Measurements from ENCODE around the gene SLC8A2.

SLC8A2 gene

GRCh38 chr19:47499863-47500830 is 28.5 kb upstream of the SLC8A2 start:
- H3K27ac ChIP-seq (ENCODE audit: low read length) = no peak overlapping the region
- H3K9me3 ChIP-seq (ENCODE audit: control insufficient read depth in 1 of 2, low read length in 2 of 2) = no peaks in the 10 kb centered on the region
- H3K36me3 ChIP-seq (ENCODE audit: control insufficient read depth in 1 of 2, insufficient read depth in 2 of 2, low read length in 2 of 2) = peaks cover 44 to 58% of the 10 kb centered on the region in 2 donors
- no peaks in the 10 kb centered on the region for H3K4me1 ChIP-seq (ENCODE audit: control insufficient read depth in 1 of 2, insufficient read depth in 2 of 2, low read length in 2 of 2)
- no peaks in the 10 kb centered on the region for H3K27me3 ChIP-seq (ENCODE audit: low read depth, low read length)
- no peak overlapping the region for H3K4me3 ChIP-seq (ENCODE audit: low read depth in 1 of 2, low read length in 2 of 2)

- peaks cover 44 to 55% of the 10 kb centered on the region in 2 donors for H3K36me3 ChIP-seq (ENCODE audit: control insufficient read depth in 1 of 2, insufficient read depth in 2 of 2, low read length in 2 of 2)
- H3K27ac ChIP-seq (ENCODE audit: low read length) = no peak overlapping the region
- H3K4me1 ChIP-seq (ENCODE audit: control insufficient read depth in 1 of 2, insufficient read depth in 2 of 2, low read length in 2 of 2) = no peaks in the 10 kb centered on the region
- no peaks in the 10 kb centered on the region for H3K9me3 ChIP-seq (ENCODE audit: control insufficient read depth in 1 of 2, low read length in 2 of 2)
- no peaks in the 10 kb centered on the region for H3K27me3 ChIP-seq (ENCODE audit: low read depth, low read length)
- H3K4me3 ChIP-seq (ENCODE audit: low read depth in 1 of 2, low read length in 2 of 2) = no peak overlapping the region
Observed at GRCh38 chr19:47499371-47499770, 27.7 kb upstream of the SLC8A2 start.

- no peaks in the 10 kb centered on the region for H3K27me3 ChIP-seq (ENCODE audit: low read depth, low read length)
- no peak overlapping the region for H3K4me3 ChIP-seq (ENCODE audit: low read depth in 1 of 2, low read length in 2 of 2)
- no peaks in the 10 kb centered on the region for H3K9me3 ChIP-seq (ENCODE audit: control insufficient read depth in 1 of 2, low read length in 2 of 2)
- no peaks in the 10 kb centered on the region for H3K4me1 ChIP-seq (ENCODE audit: control insufficient read depth in 1 of 2, insufficient read depth in 2 of 2, low read length in 2 of 2)
- peaks cover 40 to 54% of the 10 kb centered on the region in 2 donors for H3K36me3 ChIP-seq (ENCODE audit: control insufficient read depth in 1 of 2, insufficient read depth in 2 of 2, low read length in 2 of 2)
- H3K27ac ChIP-seq (ENCODE audit: low read length) = no peak overlapping the region
Observed at GRCh38 chr19:47498561-47498960, 26.9 kb upstream of the SLC8A2 start.

- Histone ChIP-seq H3K36me3 (ENCODE audit: control insufficient read depth in 1 of 2, insufficient read depth in 2 of 2, low read length in 2 of 2) (peaks cover 34 to 54% of the 10 kb centered on the region in 2 donors), H3K4me1 (ENCODE audit: control insufficient read depth in 1 of 2, insufficient read depth in 2 of 2, low read length in 2 of 2) (no peaks in the 10 kb centered on the region), H3K27me3 (ENCODE audit: low read depth, low read length) (no peaks in the 10 kb centered on the region), H3K9me3 (ENCODE audit: control insufficient read depth in 1 of 2, low read length in 2 of 2) (no peaks in the 10 kb centered on the region), H3K27ac (ENCODE audit: low read length) (no peak overlapping the region), H3K4me3 (ENCODE audit: low read depth in 1 of 2, low read length in 2 of 2) (no peak overlapping the region)
Observed at GRCh38 chr19:47497821-47498520, 26.3 kb upstream of the SLC8A2 start.

GRCh38 chr19:47497050-47497766 is 25.5 kb upstream of the SLC8A2 start:
- no peak overlapping the region for H3K27ac ChIP-seq (ENCODE audit: low read length)
- peaks cover 27 to 55% of the 10 kb centered on the region in 2 donors for H3K36me3 ChIP-seq (ENCODE audit: control insufficient read depth in 1 of 2, insufficient read depth in 2 of 2, low read length in 2 of 2)
- no peak overlapping the region for H3K4me3 ChIP-seq (ENCODE audit: low read depth in 1 of 2, low read length in 2 of 2)
- H3K27me3 ChIP-seq (ENCODE audit: low read depth, low read length) = no peaks in the 10 kb centered on the region
- no peaks in the 10 kb centered on the region for H3K4me1 ChIP-seq (ENCODE audit: control insufficient read depth in 1 of 2, insufficient read depth in 2 of 2, low read length in 2 of 2)
- H3K9me3 ChIP-seq (ENCODE audit: control insufficient read depth in 1 of 2, low read length in 2 of 2) = no peaks in the 10 kb centered on the region

- no peak overlapping the region for H3K4me3 ChIP-seq (ENCODE audit: low read depth in 1 of 2, low read length in 2 of 2)
- no peaks in the 10 kb centered on the region for H3K4me1 ChIP-seq (ENCODE audit: control insufficient read depth in 1 of 2, insufficient read depth in 2 of 2, low read length in 2 of 2)
- H3K27me3 ChIP-seq (ENCODE audit: low read depth, low read length) = no peaks in the 10 kb centered on the region
- peaks cover 23 to 70% of the 10 kb centered on the region in 2 donors for H3K36me3 ChIP-seq (ENCODE audit: control insufficient read depth in 1 of 2, insufficient read depth in 2 of 2, low read length in 2 of 2)
- H3K9me3 ChIP-seq (ENCODE audit: control insufficient read depth in 1 of 2, low read length in 2 of 2) = no peaks in the 10 kb centered on the region
- H3K27ac ChIP-seq (ENCODE audit: low read length) = no peak overlapping the region
Observed at GRCh38 chr19:47495478-47496372, 24.0 kb upstream of the SLC8A2 start.

GRCh38 chr19:47494729-47495128 is 23.0 kb upstream of the SLC8A2 start:
- Histone ChIP-seq H3K4me3 (ENCODE audit: low read depth in 1 of 2, low read length in 2 of 2) (no peak overlapping the region), H3K27ac (ENCODE audit: low read length) (no peak overlapping the region), H3K27me3 (ENCODE audit: low read depth, low read length) (no peaks in the 10 kb centered on the region), H3K4me1 (ENCODE audit: control insufficient read depth in 1 of 2, insufficient read depth in 2 of 2, low read length in 2 of 2) (no peaks in the 10 kb centered on the region), H3K36me3 (ENCODE audit: control insufficient read depth in 1 of 2, insufficient read depth in 2 of 2, low read length in 2 of 2) (peaks cover 20 to 65% of the 10 kb centered on the region in 2 donors), H3K9me3 (ENCODE audit: control insufficient read depth in 1 of 2, low read length in 2 of 2) (no peaks in the 10 kb centered on the region)

GRCh38 chr19:47494211-47494547 is 22.5 kb upstream of the SLC8A2 start:
- no peak overlapping the region for H3K4me3 ChIP-seq (ENCODE audit: low read depth in 1 of 2, low read length in 2 of 2)
- H3K27me3 ChIP-seq (ENCODE audit: low read depth, low read length) = no peaks in the 10 kb centered on the region
- no peak overlapping the region for H3K27ac ChIP-seq (ENCODE audit: low read length)
- H3K36me3 ChIP-seq (ENCODE audit: control insufficient read depth in 1 of 2, insufficient read depth in 2 of 2, low read length in 2 of 2) = peaks cover 18 to 66% of the 10 kb centered on the region in 2 donors
- no peaks in the 10 kb centered on the region for H3K9me3 ChIP-seq (ENCODE audit: control insufficient read depth in 1 of 2, low read length in 2 of 2)
- no peaks in the 10 kb centered on the region for H3K4me1 ChIP-seq (ENCODE audit: control insufficient read depth in 1 of 2, insufficient read depth in 2 of 2, low read length in 2 of 2)

GRCh38 chr19:47493378-47494210 is 21.9 kb upstream of the SLC8A2 start:
- Histone ChIP-seq H3K4me3 (ENCODE audit: low read depth in 1 of 2, low read length in 2 of 2) (no peak overlapping the region), H3K9me3 (ENCODE audit: control insufficient read depth in 1 of 2, low read length in 2 of 2) (no peaks in the 10 kb centered on the region), H3K36me3 (ENCODE audit: control insufficient read depth in 1 of 2, insufficient read depth in 2 of 2, low read length in 2 of 2) (peaks cover 16 to 64% of the 10 kb centered on the region in 2 donors), H3K27ac (ENCODE audit: low read length) (no peak overlapping the region), H3K27me3 (ENCODE audit: low read depth, low read length) (no peaks in the 10 kb centered on the region), H3K4me1 (ENCODE audit: control insufficient read depth in 1 of 2, insufficient read depth in 2 of 2, low read length in 2 of 2) (no peaks in the 10 kb centered on the region)

All from muscle layer of duodenum (tissue), 2 donors.